Measurements from ENCODE around the gene ACSS3. TPM values are rescaled to one million over a fixed set of nuclear protein-coding genes. Genes with fewer than 3 reads are reported as not detected.

ACSS3 gene
- total RNA-seq, 1 experiment from 2014 or later = 19.3 TPM

DNA sequence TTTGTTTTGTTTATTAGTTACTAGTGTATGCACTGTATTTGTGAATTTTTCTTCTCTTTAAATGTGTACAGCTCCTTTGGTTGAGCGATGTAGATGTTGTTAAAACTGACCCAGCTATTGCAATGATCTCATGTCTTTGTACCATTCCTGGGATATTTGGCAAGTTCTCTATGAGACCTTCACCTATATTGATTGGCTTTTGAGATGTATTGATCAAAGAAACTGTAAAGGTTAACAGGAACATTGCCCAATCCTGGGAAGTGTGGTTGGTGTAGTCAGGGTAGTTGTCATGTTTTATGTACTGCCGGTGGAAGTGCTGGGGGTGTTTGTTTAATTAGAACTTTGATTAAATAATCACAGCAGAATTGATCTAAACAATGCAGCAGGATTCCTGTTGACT lies 43.1 kb downstream of the ACSS3 start:
- H2BK120ac ChIP-seq (ENCODE audit: low read depth, low read length, poor library complexity, severe bottlenecking) = no peak overlapping the region
- no peak overlapping the region for H3K4me2 ChIP-seq (ENCODE audit: insufficient read depth, insufficient read length, low read length)
- Mint-ChIP-seq H3K4me3 (no peak overlapping the region), H3K4me1 (no peaks in the 10 kb centered on the region), H3K27me3 (ENCODE audit: low read depth) (no peaks in the 10 kb centered on the region), H3K9me3 (peaks cover 5 to 10% of the 10 kb centered on the region in 2 experiments), H3K27ac (no peak overlapping the region), H3K36me3 (ENCODE audit: insufficient read depth in 1 of 3, low read depth in 3 of 3) (peaks cover 19 to 38% (median 29%) of the 10 kb centered on the region in 3 experiments)
- no peak overlapping the region for H3K27ac ChIP-seq (ENCODE audit: insufficient read length, low read depth, low read length)
- no peak overlapping the region for H4K91ac ChIP-seq (ENCODE audit: insufficient read length, low read depth, low read length)
- no peaks in the 10 kb centered on the region for H3K79me2 ChIP-seq (ENCODE audit: insufficient read depth, low read length)
- H3K23ac ChIP-seq (ENCODE audit: insufficient read length, low read depth, low read length) = no peak overlapping the region
- WGBS (ENCODE audit: extremely low coverage, insufficient read length, low lambda C conversion rate) = no CpG with 5 or more reads among the region's 2 CpGs
- H3K27me3 ChIP-seq (ENCODE audit: insufficient read depth, low read length) = no peaks in the 10 kb centered on the region
- no peak overlapping the region for H2BK20ac ChIP-seq (ENCODE audit: low read depth, low read length, poor library complexity, severe bottlenecking)
- H3K79me1 ChIP-seq (ENCODE audit: insufficient read depth, low read depth, low read length, poor library complexity, severe bottlenecking) = no peaks in the 10 kb centered on the region
- no peak overlapping the region for H4K8ac ChIP-seq (replicated peaks; ENCODE audit: insufficient read length, low read depth, low read length)
- TF ChIP-seq, protein P1, sequence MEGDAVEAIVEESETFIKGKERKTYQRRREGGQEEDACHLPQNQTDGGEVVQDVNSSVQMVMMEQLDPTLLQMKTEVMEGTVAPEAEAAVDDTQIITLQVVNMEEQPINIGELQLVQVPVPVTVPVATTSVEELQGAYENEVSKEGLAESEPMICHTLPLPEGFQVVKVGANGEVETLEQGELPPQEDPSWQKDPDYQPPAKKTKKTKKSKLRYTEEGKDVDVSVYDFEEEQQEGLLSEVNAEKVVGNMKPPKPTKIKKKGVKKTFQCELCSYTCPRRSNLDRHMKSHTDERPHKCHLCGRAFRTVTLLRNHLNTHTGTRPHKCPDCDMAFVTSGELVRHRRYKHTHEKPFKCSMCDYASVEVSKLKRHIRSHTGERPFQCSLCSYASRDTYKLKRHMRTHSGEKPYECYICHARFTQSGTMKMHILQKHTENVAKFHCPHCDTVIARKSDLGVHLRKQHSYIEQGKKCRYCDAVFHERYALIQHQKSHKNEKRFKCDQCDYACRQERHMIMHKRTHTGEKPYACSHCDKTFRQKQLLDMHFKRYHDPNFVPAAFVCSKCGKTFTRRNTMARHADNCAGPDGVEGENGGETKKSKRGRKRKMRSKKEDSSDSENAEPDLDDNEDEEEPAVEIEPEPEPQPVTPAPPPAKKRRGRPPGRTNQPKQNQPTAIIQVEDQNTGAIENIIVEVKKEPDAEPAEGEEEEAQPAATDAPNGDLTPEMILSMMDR (conservative IDR thresholded peaks at IDR 0.05) = no peak
- no peak overlapping the region for H2BK15ac ChIP-seq (ENCODE audit: low read depth, low read length)
- H3K18ac ChIP-seq (ENCODE audit: insufficient read length, low read depth, low read length) = no peak overlapping the region
- no peaks in the 10 kb centered on the region for H3K4me1 ChIP-seq (ENCODE audit: insufficient read depth, low read length)
- DNase-seq = no peak
- no peak overlapping the region for H3T11ph ChIP-seq (ENCODE audit: low read length)
- H2BK12ac ChIP-seq (ENCODE audit: insufficient read length, low read depth, low read length) = no peak overlapping the region
- H2AK5ac ChIP-seq (ENCODE audit: insufficient read length, low read length) = no peak overlapping the region
- no peaks in the 10 kb centered on the region for H4K20me1 ChIP-seq (ENCODE audit: control insufficient read depth, insufficient read depth, insufficient read length)
- no peak overlapping the region for H4K5ac ChIP-seq (ENCODE audit: insufficient read length, low read depth, low read length)
- no peaks in the 10 kb centered on the region for H3K9me3 ChIP-seq (ENCODE audit: control insufficient read depth, low read depth, low read length)
- H2BK5ac ChIP-seq (ENCODE audit: insufficient read length, low read length) = no peak overlapping the region
- no peak overlapping the region for H3K4ac ChIP-seq (ENCODE audit: low read depth, low read length)
- no peak overlapping the region for H3K56ac ChIP-seq (ENCODE audit: insufficient read length, low read depth, low read length)
- H3K9ac ChIP-seq (ENCODE audit: extremely low read depth, insufficient read length, low read length) = no peak overlapping the region
- no peak overlapping the region for H2AFZ ChIP-seq (ENCODE audit: low read length)
- no peaks in the 10 kb centered on the region for H3K23me2 ChIP-seq (ENCODE audit: insufficient read length, low read depth, low read length, poor library complexity, severe bottlenecking)
- no peak overlapping the region for H3K14ac ChIP-seq (ENCODE audit: insufficient read depth, low read length)

Data from H9 (cell line).